Kidney (tissue), 14 donors: Measurements from ENCODE around the gene C12orf76. TPM values are rescaled to one million over a fixed set of nuclear protein-coding genes. Genes with fewer than 3 reads are reported as not detected.
A peak's percentile ranks its signal among the peaks of the same experiment; 100 is the strongest.

ENCODE experiments used
- DNase-seq, 5 donors: peaks; one replicate each; pipeline ENCODE4 v3.0.0-alpha.2; 2013 to 2020
- FAIRE-seq: peaks from 2 replicates; lab custom pipeline; 2012; peaks lifted over from hg19 to GRCh38; lab: Jason Lieb, UNC
- H3K27ac ChIP-seq, 2 donors: one replicate each; pipeline ENCODE4 v1.7.0; 2013; ENCODE audit warnings: low read depth in 2 of 2, low read length in 2 of 2, inconsistent platforms in 1 of 2
- H3K27me3 ChIP-seq: one replicate; pipeline ENCODE4 v1.7.1; 2013; ENCODE audit warnings: low read length, inconsistent platforms; ENCODE audit not compliant: control insufficient read depth, insufficient read depth
- H3K36me3 ChIP-seq, 3 donors: one replicate each; pipeline versions ENCODE4 v1.7.0 to v1.7.1; 2013; ENCODE audit warnings: low read length in 3 of 3, control low read depth in 1 of 3, inconsistent platforms in 1 of 3; ENCODE audit not compliant: insufficient read depth in 3 of 3, control insufficient read depth in 2 of 3
- H3K4me1 ChIP-seq, 3 donors: one replicate each; pipeline versions ENCODE4 v1.7.0 to v1.7.1; 2013; ENCODE audit warnings: low read length in 3 of 3, inconsistent platforms in 1 of 3, low read depth in 1 of 3; ENCODE audit not compliant: control insufficient read depth in 2 of 3, insufficient read depth in 2 of 3
- H3K4me3 ChIP-seq, 3 donors: one replicate each; pipeline versions ENCODE4 v1.7.0 to v1.8.1; 2013; ENCODE audit warnings: low read length in 3 of 3, control low read depth in 1 of 3, inconsistent platforms in 1 of 3
- H3K9ac ChIP-seq, 3 donors: one replicate each; pipeline versions ENCODE4 v1.7.0 to v1.7.1; 2013; ENCODE audit warnings: low read length in 3 of 3, control low read depth in 1 of 3, inconsistent platforms in 1 of 3
- H3K9me3 ChIP-seq, 3 donors: one replicate each; pipeline versions ENCODE4 v1.7.0 to v1.7.1; 2013; ENCODE audit warnings: low read length in 3 of 3, control low read depth in 1 of 3, inconsistent platforms in 1 of 3; ENCODE audit not compliant: control insufficient read depth in 2 of 3, insufficient read depth in 1 of 3
- CTCF ChIP-seq: IDR thresholded peaks from 3 replicates; pipeline ENCODE4 v1.5.1; 2012; ENCODE audit warnings: mild to moderate bottlenecking, moderate library complexity, borderline replicate concordance; ENCODE audit not compliant: insufficient read depth; ENCODE audit errors: extremely low read depth
- intact Hi-C: fragments of 100-400 bp; cut with DNase I; formaldehyde crosslinking; loops from one replicate; pipeline ENCODE4 v1.11.1; 2022
- polyA plus RNA-seq: library from polyadenylated mRNA; stranded (reverse); fragments of 350-450 nt; fragmentation: Illumina TruSeq; extraction: RNeasy Lipid Tissue Mini Kit (QIAGEN cat#74804); gene quantifications from one replicate; pipeline ENCODE4 v1.2.3, GENCODE V29; 2014; ENCODE audit warnings: low read depth, low replicate concordance; ENCODE audit not compliant: insufficient read depth
- total RNA-seq: library from RNA; stranded (reverse); fragmentation: NEBNext Ultra II Directional; extraction: Animal tissue kit (Norgen Biotek cat#: 25700); gene quantifications from one replicate; pipeline ENCODE4 v1.2.1, GENCODE V29; 2021
- donor health status: control.
- donor health status: control.
- donor health status: control.
- donor health status: control.
- donor health status: control.
- donor health status: DM: yes; HTN: yes; CAD: no.
- donor health status: Normal renal cell carcinoma (clear cell type).

C12orf76 gene
- total and polyA plus RNA-seq, 2 donors from 2014 or later = 14.6 to 15.8 TPM

DNA sequence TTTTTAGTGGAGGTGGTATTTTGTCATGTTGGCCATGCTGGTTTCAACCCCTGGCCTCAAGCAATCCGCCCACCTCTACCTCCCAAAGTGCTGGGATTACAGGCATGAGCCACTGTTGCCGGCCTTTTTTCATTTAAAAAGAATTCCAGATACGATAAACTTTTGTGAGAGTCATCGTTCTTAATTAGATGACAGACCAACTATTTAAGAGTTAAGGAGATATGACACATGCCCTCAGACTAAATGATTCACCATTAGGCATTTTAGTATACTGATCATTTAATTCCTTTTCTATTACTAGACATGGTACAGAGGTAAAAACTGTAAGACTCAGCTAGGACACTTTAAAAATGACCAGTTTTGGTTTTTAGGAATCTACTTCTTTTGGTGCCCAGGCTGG is 46.7 kb downstream of the C12orf76 start:
- Histone ChIP-seq H3K9me3 (no peaks in the 10 kb centered on the region), H3K4me3 (no peak overlapping the region), H3K36me3 (no peaks in the 10 kb centered on the region), H3K27ac (no peak overlapping the region), H3K27me3 (no peaks in the 10 kb centered on the region), H3K4me1 (peaks cover 0 to 9% (median 5%) of the 10 kb centered on the region in 3 donors), H3K9ac (no peak overlapping the region)
- DNase-seq (no peak), FAIRE-seq (no peak)
- TF ChIP-seq CTCF = no peak
- intact Hi-C loops = no loop called here

DNA sequence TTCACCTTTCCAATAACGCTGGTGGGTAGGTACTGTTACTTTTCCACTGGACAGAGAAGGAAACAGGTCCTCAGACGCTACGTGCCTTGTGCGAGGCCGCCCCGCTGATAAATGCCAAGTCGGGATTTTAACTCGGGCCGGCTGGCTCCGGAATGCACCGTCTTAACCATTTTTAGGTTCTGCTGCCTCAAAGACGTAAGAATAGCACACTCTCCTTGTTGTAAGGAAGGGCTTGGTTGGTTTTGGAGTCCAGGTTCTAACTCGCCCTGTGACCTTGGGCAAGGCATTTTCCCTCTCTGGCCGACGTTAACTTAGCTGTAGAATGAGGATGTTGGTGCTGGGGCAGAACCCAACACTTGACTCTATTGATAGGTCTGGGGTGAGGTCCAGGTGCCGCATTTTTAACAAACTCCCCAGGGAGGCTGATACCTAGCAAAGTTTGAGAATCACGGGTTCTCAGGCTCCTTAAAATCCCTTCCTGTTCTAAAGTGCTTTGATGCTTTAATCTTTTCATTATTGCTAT is 48.3 kb downstream of the C12orf76 start:
- no peak for FAIRE-seq
- intact Hi-C loops = no loop called here
- Histone ChIP-seq H3K36me3 (no peaks in the 10 kb centered on the region), H3K27me3 (no peaks in the 10 kb centered on the region), H3K4me1 (peaks cover 0 to 10% (median 5%) of the 10 kb centered on the region in 3 donors), H3K4me3 (peak overlapping the region; percentile 76 to 94 (median 90)), H3K9ac (peak overlapping the region; percentile 42 to 91 (median 60)), H3K27ac (peak overlapping the region; percentile 82 to 87), H3K9me3 (no peaks in the 10 kb centered on the region)
- TF ChIP-seq CTCF = no peak
- peak in 4 of 5 donors; percentile 23 to 79 (median 40) for DNase-seq

GRCh38 chr12:109999649-109999971 is 48.7 kb downstream of the C12orf76 start:
- Histone ChIP-seq H3K27ac (peak overlapping the region; percentile 82 to 87), H3K4me1 (peaks cover 0 to 14% (median 8%) of the 10 kb centered on the region in 3 donors), H3K27me3 (no peaks in the 10 kb centered on the region), H3K36me3 (no peaks in the 10 kb centered on the region), H3K9me3 (no peaks in the 10 kb centered on the region), H3K4me3 (peak overlapping the region; percentile 76 to 94 (median 90)), H3K9ac (peak overlapping the region; percentile 42 to 91 (median 60))
- DNase-seq (peak in 3 of 5 donors; percentile 10 to 85 (median 69)), FAIRE-seq (no peak)
- no peak for TF ChIP-seq CTCF
- intact Hi-C loops = no loop called here
